ENCODE results near the gene KIF1C. TPM values are rescaled to one million over a fixed set of nuclear protein-coding genes. Genes with fewer than 3 reads are reported as not detected.

KIF1C gene
- total RNA-seq = 63.5 and 82.7 TPM in 2 replicates

DNA sequence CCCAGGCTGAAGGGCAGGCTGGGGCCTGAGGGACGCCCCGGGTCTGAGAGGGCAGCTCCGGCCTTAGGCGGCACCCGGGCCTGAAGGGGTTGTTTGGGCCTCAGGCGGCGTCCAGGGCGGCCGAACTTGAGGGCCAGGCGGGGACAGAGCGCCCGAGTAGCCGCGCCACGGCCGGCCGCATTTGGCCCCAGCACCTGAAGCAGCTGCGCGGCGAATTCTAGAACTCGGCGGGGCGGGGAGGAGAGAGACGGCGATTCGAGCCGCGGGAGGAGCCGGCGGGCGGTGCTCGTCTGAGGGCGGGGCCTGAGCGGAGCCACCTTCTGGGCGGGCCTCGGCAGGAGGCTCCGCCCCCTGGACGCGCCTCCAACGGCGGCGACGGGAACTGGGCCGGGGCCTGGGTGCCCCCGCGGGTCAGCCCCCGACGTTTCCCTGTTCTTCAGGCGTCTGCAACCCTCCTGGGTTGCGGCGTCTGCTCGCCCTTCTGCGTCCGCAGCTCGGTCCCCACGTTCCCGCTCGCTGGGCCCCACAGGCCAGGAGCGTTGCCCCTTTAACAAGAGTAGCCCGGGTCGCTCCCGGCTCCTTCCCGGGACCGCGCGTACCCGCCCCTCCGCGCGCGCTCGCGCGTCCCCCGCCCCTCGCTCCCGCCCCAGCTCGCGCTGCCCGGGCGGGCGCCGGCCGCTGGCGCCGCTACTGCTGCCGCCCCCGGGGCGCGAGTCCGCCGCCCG lies at the start of gene KIF1C, which contains the start of gene INCA1:
Gene KIF1C, plus strand, starts transcription at position 649 of the 725 bp plus-strand sequence. CDS start 2,297 bp downstream, outside the sequence.
Gene INCA1, minus strand, starts transcription at position 221 of the 725 bp plus-strand sequence. CDS start 3,085 bp downstream, outside the sequence.
- peak; percentile 54 to 90 for DNase-seq (ENCODE audit: low read depth in 2 of 2)

GRCh38 chr17:4948166-4948930 lies 49.4 kb upstream of the KIF1C start, which contains the start of gene PFN1:
PFN1 (minus strand) TSS chr17:4948530; CDS start chr17:4948394, 136 bp downstream.
- DNase-seq (ENCODE audit: low read depth in 2 of 2) = peak; percentile 85 to 90

GRCh38 chr17:4948931-4949320 lies 48.8 kb upstream of the KIF1C start:
- peak; percentile 55 to 90 for DNase-seq (ENCODE audit: low read depth in 2 of 2)

- peak in 1 of 2 donors; percentile 69 for DNase-seq (ENCODE audit: low read depth in 2 of 2)
Measured at GRCh38 chr17:4949321-4950074, 48.3 kb upstream of the KIF1C start.

DNA sequence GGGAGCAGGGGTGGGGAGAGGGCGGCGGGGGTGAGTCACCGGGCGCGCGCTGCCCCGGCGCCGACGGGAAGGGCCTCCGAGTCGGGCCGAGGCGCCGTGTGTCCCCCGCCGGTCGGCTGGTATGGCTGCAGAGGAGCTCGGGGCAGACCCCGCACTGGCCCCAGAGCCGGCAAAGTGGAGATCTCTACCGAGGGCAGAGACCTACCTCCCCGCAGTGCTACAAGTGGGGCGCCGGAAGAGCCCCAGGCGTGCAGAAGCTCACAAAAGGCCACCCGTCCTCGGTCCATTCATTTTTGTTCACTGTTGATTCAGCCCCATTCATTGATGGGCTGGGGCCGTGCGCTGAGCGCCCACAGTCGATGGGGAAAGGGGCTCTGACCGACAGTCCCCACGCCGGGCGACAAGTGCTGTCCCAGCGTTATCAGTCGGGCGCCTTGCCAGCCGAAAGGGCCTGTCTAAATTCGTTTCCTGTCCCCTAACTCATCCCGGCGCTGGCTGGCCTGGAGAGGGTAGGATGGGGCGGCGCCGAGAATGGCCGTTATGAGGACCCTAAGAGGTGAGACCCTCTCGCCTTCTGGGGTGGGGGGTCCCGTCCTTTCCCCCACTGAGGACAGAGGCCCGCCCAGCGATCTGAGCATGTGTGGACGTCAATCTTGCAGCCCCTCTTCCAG lies 47.5 kb upstream of the KIF1C start:
- peak in 1 of 2 donors; percentile 64 for DNase-seq (ENCODE audit: low read depth in 2 of 2)

DNA sequence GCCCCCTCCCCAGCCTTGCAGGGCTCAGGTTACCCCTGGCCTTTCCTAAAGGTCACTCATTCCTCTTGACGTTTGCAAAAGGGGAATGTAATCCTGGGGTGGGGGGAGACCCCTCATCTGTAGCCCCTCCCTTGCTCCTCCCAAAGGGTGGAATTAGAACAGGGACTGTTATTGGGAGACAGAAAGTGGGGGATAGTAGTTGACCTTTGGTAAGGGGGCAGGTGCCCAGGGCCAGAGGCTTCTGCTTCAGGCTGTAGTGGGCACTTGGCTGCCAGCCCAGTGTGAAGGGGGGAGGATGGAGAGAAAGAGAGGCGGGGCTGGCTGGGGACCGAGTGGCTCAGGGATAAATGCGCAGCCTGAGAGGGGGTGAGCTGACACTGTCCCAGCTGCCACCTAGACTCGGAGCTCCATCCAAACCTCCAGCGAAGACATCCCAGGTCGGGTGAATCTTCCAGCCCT lies 47.0 kb upstream of the KIF1C start, which contains the start of gene ENO3:
Gene ENO3, plus strand, starts transcription at position 374 of the 459 bp plus-strand sequence. CDS start 711 bp downstream, outside the sequence.
- DNase-seq (ENCODE audit: low read depth in 2 of 2) = no peak

GRCh38 chr17:4951486-4951885 lies 46.3 kb upstream of the KIF1C start:
- DNase-seq (ENCODE audit: low read depth in 2 of 2) = no peak

GRCh38 chr17:4953451-4953961 lies 44.2 kb upstream of the KIF1C start:
- DNase-seq (ENCODE audit: low read depth in 2 of 2) = peak in 1 of 2 donors; percentile 19

- no peak for DNase-seq (ENCODE audit: low read depth in 2 of 2)
Measured at GRCh38 chr17:4955091-4955490, 42.7 kb upstream of the KIF1C start.

GRCh38 chr17:4956493-4957061 lies 41.2 kb upstream of the KIF1C start:
- DNase-seq (ENCODE audit: low read depth in 2 of 2) = peak in 1 of 2 donors; percentile 34

DNA sequence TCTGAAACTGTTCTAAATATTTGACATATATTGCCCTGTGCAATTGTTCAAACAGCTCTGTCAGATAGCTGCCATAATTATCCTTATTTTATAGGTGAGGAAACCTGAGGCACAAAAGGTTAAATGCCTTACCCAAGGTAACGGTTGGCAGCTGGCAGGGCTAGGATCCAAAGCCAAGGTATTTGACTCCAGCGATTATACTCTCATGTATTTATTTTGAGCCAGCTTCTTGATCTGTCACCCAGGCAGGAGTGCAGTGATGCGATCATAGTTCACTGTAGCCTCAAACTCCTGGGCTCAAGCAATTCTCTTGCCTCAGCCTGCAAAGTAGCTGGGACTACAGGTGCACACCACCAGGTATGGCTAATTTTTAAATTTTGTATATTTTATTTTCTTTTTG lies 39.6 kb upstream of the KIF1C start:
- DNase-seq (ENCODE audit: low read depth in 2 of 2) = no peak

- DNase-seq (ENCODE audit: low read depth in 2 of 2) = no peak
Measured at GRCh38 chr17:4959261-4959965, 38.3 kb upstream of the KIF1C start.

DNA sequence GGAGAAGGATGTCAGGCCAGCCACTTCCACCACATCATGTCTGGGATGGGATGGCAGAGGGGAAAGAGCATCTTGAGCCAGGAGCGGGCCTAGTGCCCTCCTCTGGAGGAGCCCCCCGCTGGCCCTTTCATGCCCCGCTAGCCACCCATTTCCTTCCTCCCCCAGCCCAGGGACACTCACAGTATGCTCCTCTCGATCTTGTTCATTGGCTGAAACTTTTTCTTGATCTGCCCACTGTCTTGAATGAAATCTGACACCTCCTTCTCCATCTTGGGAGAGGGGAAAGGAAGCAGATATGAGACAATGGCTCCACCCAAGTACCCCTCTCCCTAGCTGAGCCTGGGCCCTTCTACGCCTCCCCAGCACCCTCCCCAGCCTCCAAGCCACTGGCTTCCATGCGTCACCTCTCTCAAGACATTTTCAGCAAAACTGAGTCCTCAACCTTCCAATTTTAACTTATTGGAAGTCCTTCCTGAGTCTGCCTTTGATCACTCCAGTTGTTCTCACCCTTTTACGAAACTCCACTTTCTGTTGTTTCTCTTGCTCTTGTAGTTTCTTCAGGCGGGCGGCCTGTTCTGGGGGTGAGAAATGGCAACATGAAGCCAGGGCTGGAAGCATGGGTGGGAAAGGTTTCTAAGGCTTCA lies 37.3 kb upstream of the KIF1C start:
- no peak for DNase-seq (ENCODE audit: low read depth in 2 of 2)

DNA sequence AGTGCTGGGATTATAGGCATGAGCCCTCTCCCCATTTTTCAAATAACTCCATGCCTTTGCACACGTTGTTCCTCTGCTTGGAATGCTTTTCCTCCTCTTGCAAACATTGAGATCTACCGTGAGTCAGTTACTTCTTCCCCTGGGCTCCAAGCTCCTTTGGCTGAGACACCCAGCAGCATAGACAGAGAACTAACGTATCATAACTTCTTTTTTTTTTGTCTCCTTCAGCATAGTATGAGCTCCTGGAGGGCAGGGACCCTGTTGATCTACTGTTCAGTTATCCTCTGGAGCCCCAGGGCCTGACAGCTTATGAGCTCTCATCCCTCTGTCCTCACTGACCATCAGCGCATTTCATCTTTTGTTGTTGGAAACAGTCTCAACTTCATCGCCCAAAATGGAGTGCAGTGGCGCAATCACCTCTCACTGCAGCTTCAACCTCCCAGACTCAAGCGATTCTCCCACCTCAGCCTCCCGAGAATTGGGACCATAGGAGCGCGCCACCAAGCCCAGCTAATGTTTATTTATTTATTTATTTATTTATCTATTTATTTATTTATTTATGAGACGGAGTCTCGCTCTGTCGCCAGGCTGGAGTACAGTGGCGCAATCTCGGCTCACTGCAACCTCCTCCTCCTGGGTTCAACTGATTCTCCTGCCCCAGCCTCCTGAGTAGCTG lies 32.3 kb upstream of the KIF1C start:
- no peak for DNase-seq (ENCODE audit: low read depth in 2 of 2)

DNA sequence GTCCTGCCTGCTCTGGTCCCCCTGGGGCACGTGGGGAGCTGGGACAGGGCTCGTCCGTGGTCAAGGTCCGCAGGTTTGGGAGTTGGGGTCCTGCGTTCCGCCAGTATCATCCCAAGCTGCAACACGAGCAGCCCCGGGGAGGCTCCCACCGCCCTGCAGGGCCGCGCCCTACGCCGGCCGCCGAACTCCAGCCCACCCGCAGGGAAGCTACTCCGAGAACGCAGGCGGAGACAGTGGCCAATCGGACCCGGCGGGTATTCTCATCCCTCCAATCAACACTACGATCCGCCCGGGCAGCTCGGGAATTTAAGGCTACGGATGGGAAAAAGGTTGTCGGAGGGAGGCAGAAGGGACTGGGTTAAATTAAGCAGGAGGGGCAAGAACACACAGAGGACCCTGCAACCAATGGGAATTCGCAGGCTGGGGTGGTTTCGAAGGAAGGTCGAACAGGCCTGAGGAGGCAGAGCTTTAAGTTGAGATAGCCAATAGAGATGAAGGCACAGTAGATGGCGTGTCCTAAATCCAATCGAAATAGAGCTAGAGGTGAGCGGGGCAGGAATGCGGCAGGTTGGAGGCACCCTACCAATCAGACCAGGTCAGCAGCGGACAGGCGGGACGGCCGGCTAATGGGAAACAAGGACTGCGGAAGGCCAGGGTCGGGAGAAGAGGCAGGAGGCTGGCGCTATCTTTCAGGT lies 30.8 kb upstream of the KIF1C start:
- DNase-seq (ENCODE audit: low read depth in 2 of 2) = peak; percentile 100

GRCh38 chr17:4967539-4968485 lies 29.9 kb upstream of the KIF1C start, which contains the start of gene SPAG7:
SPAG7 (minus strand) TSS chr17:4967817; CDS start chr17:4967804, 13 bp downstream.
- peak; percentile 96 to 99 for DNase-seq (ENCODE audit: low read depth in 2 of 2)

All from dermis microvascular lymphatic vessel endothelial cell (primary cell).